Upper lobe of left lung (tissue), 6 donors: Measurements from ENCODE around the gene B3GNT2. TPM values are rescaled to one million over a fixed set of nuclear protein-coding genes. Genes with fewer than 3 reads are reported as not detected.
"Not testable (repeated sequence)": the region's sequence is repeated elsewhere in the genome, so short reads cannot be mapped to it uniquely, and the experiment has no call there.

Source experiments
- ATAC-seq, 2 donors: fragments of 200-7000 bp; cut with Tn5 transposase; one replicate each; pipeline ENCODE4 v1.9.1; 2022; ENCODE audit warnings: mild to moderate bottlenecking in 2 of 2, moderate library complexity in 2 of 2; ENCODE audit not compliant: low FRiP score in 2 of 2
- DNase-seq, 2 donors: peaks; one replicate each; pipeline ENCODE4 v3.0.0-alpha.2; 2019 to 2020
- H3K27ac ChIP-seq, 4 donors: fragments of 200-600 bp; sonication (generic); one replicate each; pipeline ENCODE4 v1.5.1; 2016 to 2019
- H3K27me3 ChIP-seq, 4 donors: fragments of 200-600 bp; sonication (generic); one replicate each; pipeline ENCODE4 v1.5.1; 2017 to 2019
- H3K36me3 ChIP-seq, 4 donors: fragments of 200-600 bp; sonication (generic); one replicate each; pipeline ENCODE4 v1.5.1; 2016 to 2019
- H3K4me1 ChIP-seq, 4 donors: fragments of 200-600 bp; sonication (generic); one replicate each; pipeline ENCODE4 v1.5.1; 2018 to 2019
- H3K4me3 ChIP-seq, 4 donors: fragments of 200-600 bp; sonication (generic); one replicate each; pipeline ENCODE4 v1.5.1; 2017 to 2019; ENCODE audit warnings: mild to moderate bottlenecking in 2 of 4, moderate library complexity in 1 of 4
- H3K9me3 ChIP-seq, 4 donors: fragments of 200-600 bp; sonication (generic); one replicate each; pipeline ENCODE4 v1.5.1; 2018 to 2019
- CTCF ChIP-seq, 6 experiments: fragments of 450-650 bp in 4 of 6; fragments of 200-600 bp in 2 of 6; sonication (generic) in 2 of 6; IDR thresholded peaks; one replicate each; pipeline ENCODE4 v1.5.1; 2016 to 2019; ENCODE audit warnings: antibody characterized with exemption in 6 of 6
- EP300 ChIP-seq, 4 donors: sonication (generic); formaldehyde crosslinking; IDR thresholded peaks; one replicate each; pipeline ENCODE4 v1.5.1; 2017; ENCODE audit warnings: antibody characterized with exemption in 4 of 4, control low read depth in 2 of 4
- POLR2A ChIP-seq, 4 donors: fragments of 450-650 bp; IDR thresholded peaks; one replicate each; pipeline ENCODE4 v1.5.1; 2016 to 2017; ENCODE audit warnings: antibody characterized with exemption in 4 of 4, mild to moderate bottlenecking in 2 of 4
- POLR2AphosphoS5 ChIP-seq, 2 donors: sonication (generic); formaldehyde crosslinking; IDR thresholded peaks; one replicate each; pipeline ENCODE4 v1.5.1; 2017; ENCODE audit warnings: antibody characterized with exemption in 2 of 2
- WGBS, 2 donors: methylation state at CpG; one replicate each; pipeline ENCODE4 v1.1.5; 2017 to 2018; 5-methylcytosine and 5-hydroxymethylcytosine counted together
- total RNA-seq, 6 donors: library from RNA; depleted of rRNA in 4 of 6; stranded (reverse); fragments of >200 nt in 4 of 6; gene quantifications; one replicate each; pipeline versions ENCODE4 v1.1.0 to v1.2.1, GENCODE V29; 2016 to 2021
- donor health status: DM: no; HTN: no; CAD: no; lungs with moderate emphysema.
- donor health status: DM: no; HTN: yes; CAD: no; lungs with severe emphysema.

B3GNT2 gene
- total RNA-seq, 6 donors from 2014 or later, result 23.0 to 57.6 (median 37.4) TPM

GRCh38 chr2:62197011-62197924 lies 1.4 kb downstream of the B3GNT2 start:
- Histone ChIP-seq H3K4me1 (peaks cover 37 to 57% (median 52%) of the 10 kb centered on the region in 4 donors), H3K36me3 (no peaks in the 10 kb centered on the region), H3K27me3 (no peaks in the 10 kb centered on the region), H3K4me3 (peak overlapping the region; percentile 60 to 98 (median 80)), H3K9me3 (no peaks in the 10 kb centered on the region), H3K27ac (peak overlapping the region; percentile 93 to 100 (median 98))
- TF ChIP-seq POLR2A (IDR thresholded peaks at IDR 0.05), result peak in 1 of 4 donors; percentile 21
- no peak for TF ChIP-seq POLR2AphosphoS5 (IDR thresholded peaks at IDR 0.05)
- peak in 1 of 6 experiments; percentile 7 for TF ChIP-seq CTCF (IDR thresholded peaks at IDR 0.05)
- DNase-seq, result peak; percentile 72 to 85
- peak; percentile 30 to 67 for ATAC-seq
- 0 to 2% methylated on average over 32 to 47 of the region's 48 CpGs for WGBS, 2 donors

- no peaks in the 10 kb centered on the region for H3K27me3 ChIP-seq
- 11 to 16% methylated on average over 5 of the region's 5 CpGs for WGBS, 2 donors
- DNase-seq (no peak), ATAC-seq (no peak)
- no peaks in the 10 kb centered on the region for H3K36me3 ChIP-seq
- TF ChIP-seq CTCF (IDR thresholded peaks at IDR 0.05), result no peak
- no peak for TF ChIP-seq POLR2A (IDR thresholded peaks at IDR 0.05)
- no peak for TF ChIP-seq POLR2AphosphoS5 (IDR thresholded peaks at IDR 0.05)
- no peak for TF ChIP-seq EP300 (IDR thresholded peaks at IDR 0.05)
- no peaks in the 10 kb centered on the region for H3K9me3 ChIP-seq
- peaks cover 45 to 65% (median 60%) of the 10 kb centered on the region in 4 donors for H3K4me1 ChIP-seq
- peak overlapping the region; percentile 93 to 100 (median 98) for H3K27ac ChIP-seq
- H3K4me3 ChIP-seq, result peak overlapping the region; percentile 60 to 98 (median 80)
Measured at GRCh38 chr2:62197925-62198633, 2.2 kb downstream of the B3GNT2 start.

- DNase-seq, H3K9me3 ChIP-seq, H3K27me3 ChIP-seq, ATAC-seq, H3K36me3 ChIP-seq: not testable (repeated sequence)
- peaks cover 50 to 69% (median 66%) of the 10 kb centered on the region in 4 donors for H3K4me1 ChIP-seq
- H3K27ac ChIP-seq, result peak overlapping the region in 2 of 4 donors; percentile 11 to 98
- peak overlapping the region in 1 of 4 donors; percentile 75 for H3K4me3 ChIP-seq
- WGBS, 2 donors, result 87 to 90% methylated on average over 8 of the region's 8 CpGs
Measured at GRCh38 chr2:62198854-62199253, 2.9 kb downstream of the B3GNT2 start.

GRCh38 chr2:62199392-62200125 lies 3.6 kb downstream of the B3GNT2 start:
- DNase-seq, result no peak
- no peak for ATAC-seq
- no peaks in the 10 kb centered on the region for H3K9me3 ChIP-seq
- H3K27ac ChIP-seq, result peak overlapping the region in 1 of 4 donors; percentile 98
- H3K4me1 ChIP-seq, result peaks cover 50 to 68% (median 66%) of the 10 kb centered on the region in 4 donors
- no peaks in the 10 kb centered on the region for H3K27me3 ChIP-seq
- H3K36me3 ChIP-seq, result no peaks in the 10 kb centered on the region
- H3K4me3 ChIP-seq, result no peak overlapping the region
- WGBS, 2 donors, result 44 to 75% methylated on average over 1 of the region's 1 CpG
- TF ChIP-seq POLR2A (IDR thresholded peaks at IDR 0.05) (no peak), EP300 (IDR thresholded peaks at IDR 0.05) (no peak), POLR2AphosphoS5 (IDR thresholded peaks at IDR 0.05) (no peak), CTCF (IDR thresholded peaks at IDR 0.05) (no peak)
